Liver (tissue), 3 donors: Measurements from ENCODE around the gene PSMD4.

Source experiments
- EGR1 ChIP-seq, 2 donors: IDR thresholded peaks; 2 replicates each; pipeline ENCODE4 v1.6.1; 2016 to 2018; ENCODE audit warnings: antibody characterized with exemption in 2 of 2, low read depth in 2 of 2
- JUND ChIP-seq, 2 donors: IDR thresholded peaks; 2 replicates each; pipeline ENCODE4 v1.6.1; 2016; ENCODE audit warnings: antibody characterized with exemption in 2 of 2
- RXRA ChIP-seq, 2 donors: IDR thresholded peaks; 2 replicates each; pipeline ENCODE4 v1.6.1; 2017 to 2018; ENCODE audit warnings: antibody characterized with exemption in 2 of 2, mild to moderate bottlenecking in 1 of 2
- SP1 ChIP-seq: IDR thresholded peaks from 2 replicates; pipeline ENCODE4 v1.6.1; 2018; ENCODE audit warnings: antibody characterized with exemption, mild to moderate bottlenecking
- TAF1 ChIP-seq: conservative IDR thresholded peaks from 2 replicates; pipeline ENCODE4 v1.6.1; 2016; ENCODE audit warnings: antibody characterized with exemption, mild to moderate bottlenecking
- YY1 ChIP-seq: IDR thresholded peaks from 2 replicates; pipeline ENCODE4 v1.6.1; 2016; ENCODE audit warnings: antibody characterized with exemption, mild to moderate bottlenecking
- TF ChIP-seq, protein P1 (sequence below): fragments of 150-350 bp; IDR thresholded peaks from 2 replicates; pipeline ENCODE4 v1.5.1; 2017; ENCODE audit warnings: improper control_type of control experiment, low read depth, low read length; ENCODE audit not compliant: missing input control
- TF ChIP-seq, protein P2 (sequence below): IDR thresholded peaks from 2 replicates; pipeline ENCODE4 v1.6.1; 2016; ENCODE audit warnings: antibody characterized with exemption, mild to moderate bottlenecking
- TF ChIP-seq, protein P3 (sequence below): IDR thresholded peaks from 2 replicates; pipeline ENCODE4 v1.6.1; 2016; ENCODE audit warnings: antibody characterized with exemption
- TF ChIP-seq, protein P4 (sequence below): IDR thresholded peaks from 2 replicates; pipeline ENCODE4 v1.6.1; 2016; ENCODE audit warnings: antibody characterized with exemption
- donor health status: healthy.
- donor health status: healthy.

DNA sequence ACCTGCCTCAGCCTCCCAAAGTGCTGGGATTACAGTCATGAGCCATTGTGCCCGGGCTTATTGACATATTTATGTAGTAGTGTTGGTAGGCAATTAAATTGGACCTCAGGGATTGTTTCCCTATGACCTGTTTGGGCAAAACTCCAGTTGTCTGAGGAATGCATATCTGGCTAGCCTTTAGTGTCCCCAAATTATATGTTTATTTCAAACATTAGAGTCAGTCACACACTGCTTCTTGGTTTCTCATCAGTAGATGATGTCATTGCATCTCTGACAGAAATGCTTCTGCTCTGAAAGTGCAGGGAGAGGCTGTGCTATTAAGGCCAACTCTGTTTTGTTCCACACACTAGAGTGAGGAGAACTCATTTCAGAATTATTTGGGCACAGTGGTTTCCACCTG lies 43.7 kb upstream of the PSMD4 start:
- TF ChIP-seq EGR1 (IDR thresholded peaks at IDR 0.05; ENCODE audit: low read depth in 2 of 2) (no peak), JUND (IDR thresholded peaks at IDR 0.05) (no peak), SP1 (no peak), TAF1 (no peak), YY1 (no peak), RXRA (IDR thresholded peaks at IDR 0.05) (no peak)
- TF ChIP-seq, protein P1, sequence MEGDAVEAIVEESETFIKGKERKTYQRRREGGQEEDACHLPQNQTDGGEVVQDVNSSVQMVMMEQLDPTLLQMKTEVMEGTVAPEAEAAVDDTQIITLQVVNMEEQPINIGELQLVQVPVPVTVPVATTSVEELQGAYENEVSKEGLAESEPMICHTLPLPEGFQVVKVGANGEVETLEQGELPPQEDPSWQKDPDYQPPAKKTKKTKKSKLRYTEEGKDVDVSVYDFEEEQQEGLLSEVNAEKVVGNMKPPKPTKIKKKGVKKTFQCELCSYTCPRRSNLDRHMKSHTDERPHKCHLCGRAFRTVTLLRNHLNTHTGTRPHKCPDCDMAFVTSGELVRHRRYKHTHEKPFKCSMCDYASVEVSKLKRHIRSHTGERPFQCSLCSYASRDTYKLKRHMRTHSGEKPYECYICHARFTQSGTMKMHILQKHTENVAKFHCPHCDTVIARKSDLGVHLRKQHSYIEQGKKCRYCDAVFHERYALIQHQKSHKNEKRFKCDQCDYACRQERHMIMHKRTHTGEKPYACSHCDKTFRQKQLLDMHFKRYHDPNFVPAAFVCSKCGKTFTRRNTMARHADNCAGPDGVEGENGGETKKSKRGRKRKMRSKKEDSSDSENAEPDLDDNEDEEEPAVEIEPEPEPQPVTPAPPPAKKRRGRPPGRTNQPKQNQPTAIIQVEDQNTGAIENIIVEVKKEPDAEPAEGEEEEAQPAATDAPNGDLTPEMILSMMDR, result no peak
- TF ChIP-seq, protein P2, sequence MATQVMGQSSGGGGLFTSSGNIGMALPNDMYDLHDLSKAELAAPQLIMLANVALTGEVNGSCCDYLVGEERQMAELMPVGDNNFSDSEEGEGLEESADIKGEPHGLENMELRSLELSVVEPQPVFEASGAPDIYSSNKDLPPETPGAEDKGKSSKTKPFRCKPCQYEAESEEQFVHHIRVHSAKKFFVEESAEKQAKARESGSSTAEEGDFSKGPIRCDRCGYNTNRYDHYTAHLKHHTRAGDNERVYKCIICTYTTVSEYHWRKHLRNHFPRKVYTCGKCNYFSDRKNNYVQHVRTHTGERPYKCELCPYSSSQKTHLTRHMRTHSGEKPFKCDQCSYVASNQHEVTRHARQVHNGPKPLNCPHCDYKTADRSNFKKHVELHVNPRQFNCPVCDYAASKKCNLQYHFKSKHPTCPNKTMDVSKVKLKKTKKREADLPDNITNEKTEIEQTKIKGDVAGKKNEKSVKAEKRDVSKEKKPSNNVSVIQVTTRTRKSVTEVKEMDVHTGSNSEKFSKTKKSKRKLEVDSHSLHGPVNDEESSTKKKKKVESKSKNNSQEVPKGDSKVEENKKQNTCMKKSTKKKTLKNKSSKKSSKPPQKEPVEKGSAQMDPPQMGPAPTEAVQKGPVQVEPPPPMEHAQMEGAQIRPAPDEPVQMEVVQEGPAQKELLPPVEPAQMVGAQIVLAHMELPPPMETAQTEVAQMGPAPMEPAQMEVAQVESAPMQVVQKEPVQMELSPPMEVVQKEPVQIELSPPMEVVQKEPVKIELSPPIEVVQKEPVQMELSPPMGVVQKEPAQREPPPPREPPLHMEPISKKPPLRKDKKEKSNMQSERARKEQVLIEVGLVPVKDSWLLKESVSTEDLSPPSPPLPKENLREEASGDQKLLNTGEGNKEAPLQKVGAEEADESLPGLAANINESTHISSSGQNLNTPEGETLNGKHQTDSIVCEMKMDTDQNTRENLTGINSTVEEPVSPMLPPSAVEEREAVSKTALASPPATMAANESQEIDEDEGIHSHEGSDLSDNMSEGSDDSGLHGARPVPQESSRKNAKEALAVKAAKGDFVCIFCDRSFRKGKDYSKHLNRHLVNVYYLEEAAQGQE, result no peak
- TF ChIP-seq, protein P3, sequence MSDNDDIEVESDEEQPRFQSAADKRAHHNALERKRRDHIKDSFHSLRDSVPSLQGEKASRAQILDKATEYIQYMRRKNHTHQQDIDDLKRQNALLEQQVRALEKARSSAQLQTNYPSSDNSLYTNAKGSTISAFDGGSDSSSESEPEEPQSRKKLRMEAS, result no peak
- TF ChIP-seq, protein P4, sequence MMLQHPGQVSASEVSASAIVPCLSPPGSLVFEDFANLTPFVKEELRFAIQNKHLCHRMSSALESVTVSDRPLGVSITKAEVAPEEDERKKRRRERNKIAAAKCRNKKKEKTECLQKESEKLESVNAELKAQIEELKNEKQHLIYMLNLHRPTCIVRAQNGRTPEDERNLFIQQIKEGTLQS, result no peak
